ENCODE results near the gene LIPT2.

LIPT2 gene

DNA sequence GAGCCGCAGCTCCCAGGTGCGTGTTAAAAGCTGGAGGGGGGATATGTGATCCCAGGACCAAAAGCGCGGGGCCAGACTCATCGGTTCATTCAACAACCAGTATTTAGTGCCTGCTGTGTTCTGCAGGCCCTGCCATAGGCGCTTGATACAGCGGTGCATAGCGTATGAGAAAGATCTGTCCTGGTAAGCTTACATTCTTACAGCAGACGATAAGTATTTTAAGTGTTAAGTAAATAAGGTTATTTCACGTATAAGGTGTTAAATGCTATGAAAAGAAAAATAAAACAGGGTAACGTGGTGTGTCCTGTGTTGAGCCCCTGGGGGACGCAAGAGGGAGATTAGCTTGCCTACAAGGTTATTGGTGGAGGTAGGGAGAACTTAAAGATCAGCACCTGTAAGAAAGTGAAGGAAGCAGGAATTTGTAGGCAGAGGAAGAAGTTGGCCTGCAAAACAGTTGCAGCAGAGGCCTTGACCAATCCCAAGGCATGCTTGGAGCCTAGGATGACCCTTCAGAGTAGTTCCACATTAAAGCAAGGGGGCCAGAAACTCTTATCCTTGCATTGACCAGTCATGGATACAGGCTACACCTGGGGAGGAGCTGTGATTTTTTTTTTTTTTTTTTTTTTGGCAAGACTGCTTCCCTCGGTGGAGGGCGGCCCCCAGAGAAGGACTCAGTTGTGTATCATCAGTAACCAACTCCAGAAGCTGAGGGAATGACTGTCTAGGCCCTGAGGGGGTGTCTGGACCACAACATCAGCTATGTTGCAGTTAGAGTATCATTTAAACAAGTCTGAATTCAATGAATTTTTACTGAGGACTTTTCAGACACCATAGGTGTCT, 487 bp upstream of the LIPT2 start:
- DNase-seq = no peak

DNA sequence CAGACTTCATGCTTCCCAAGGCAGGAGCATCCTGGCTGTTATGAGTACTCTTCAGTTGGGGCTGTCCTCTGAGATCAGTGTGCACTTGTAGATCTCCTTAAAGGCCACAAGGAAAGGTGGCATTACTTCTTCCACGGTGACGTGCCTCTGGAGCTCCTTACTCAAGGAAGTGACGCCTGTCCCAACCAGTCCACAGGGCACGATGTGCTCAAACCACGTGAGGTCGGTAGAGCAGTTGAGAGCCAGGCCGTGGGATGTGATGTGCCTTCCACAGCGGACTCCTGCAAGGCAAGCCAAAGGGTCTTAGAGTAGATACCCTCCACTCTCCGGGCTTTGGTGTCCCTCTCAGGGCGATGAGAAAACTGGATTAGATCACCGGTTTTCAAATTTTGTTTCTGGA, 1.4 kb downstream of the LIPT2 start:
- no peak for DNase-seq

DNA sequence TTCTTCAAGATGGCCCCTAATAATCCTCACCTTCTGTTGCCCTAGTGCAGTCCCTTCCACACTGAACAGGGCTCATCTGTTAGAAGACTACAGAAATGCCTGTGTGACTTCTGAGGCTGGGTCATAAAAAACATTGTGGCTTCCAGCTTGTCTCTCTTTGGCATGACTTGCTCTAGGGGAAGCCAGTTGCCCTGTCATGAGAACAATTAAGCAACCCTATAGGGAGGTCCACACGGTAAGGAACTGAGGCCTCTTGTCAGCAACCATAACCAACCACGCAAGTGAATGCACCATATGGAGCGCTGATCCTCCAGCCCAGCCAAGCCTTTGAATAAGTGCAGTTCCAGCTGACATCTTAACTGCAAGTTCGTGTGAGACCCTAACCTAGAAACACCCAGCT, 2.6 kb downstream of the LIPT2 start:
- DNase-seq = no peak

DNA sequence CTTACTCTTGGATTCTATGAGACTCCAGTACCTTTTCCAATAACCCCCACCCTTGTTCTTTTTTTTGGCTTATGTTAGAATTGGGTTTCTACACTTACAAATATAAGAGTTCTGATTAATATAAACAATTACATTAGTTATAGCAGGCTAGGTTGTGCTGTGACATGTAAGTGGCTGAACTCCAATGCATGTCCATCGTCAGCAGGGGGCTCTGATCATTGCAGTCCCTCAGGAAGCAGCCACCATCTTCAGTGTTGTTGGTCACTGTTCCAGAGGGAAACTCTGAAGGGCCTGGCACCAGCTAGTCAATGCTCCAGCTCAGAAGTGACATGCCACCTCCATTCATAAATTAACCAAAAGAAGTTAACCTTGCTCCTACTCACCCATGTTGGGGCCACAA, 5.6 kb downstream of the LIPT2 start:
- no peak for DNase-seq

DNA sequence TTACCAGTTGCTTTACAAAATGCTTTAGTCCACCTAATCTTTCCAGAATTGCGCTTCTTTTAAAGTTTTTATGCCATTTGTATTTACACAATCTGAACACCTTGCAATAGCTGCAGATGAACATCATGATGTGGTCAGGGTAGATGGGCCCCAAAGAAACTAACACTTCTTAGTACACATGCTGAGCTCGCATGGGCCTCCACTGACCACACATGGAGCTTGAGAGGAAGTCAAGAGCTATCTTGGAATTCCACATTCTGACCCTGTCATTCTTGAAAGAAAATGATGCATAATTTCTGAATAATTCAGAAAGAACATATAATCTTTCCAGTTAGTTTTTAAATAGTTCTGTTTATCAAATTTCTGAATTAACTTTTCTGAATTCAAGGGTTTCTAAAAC, 7.7 kb downstream of the LIPT2 start:
- DNase-seq = no peak

DNA sequence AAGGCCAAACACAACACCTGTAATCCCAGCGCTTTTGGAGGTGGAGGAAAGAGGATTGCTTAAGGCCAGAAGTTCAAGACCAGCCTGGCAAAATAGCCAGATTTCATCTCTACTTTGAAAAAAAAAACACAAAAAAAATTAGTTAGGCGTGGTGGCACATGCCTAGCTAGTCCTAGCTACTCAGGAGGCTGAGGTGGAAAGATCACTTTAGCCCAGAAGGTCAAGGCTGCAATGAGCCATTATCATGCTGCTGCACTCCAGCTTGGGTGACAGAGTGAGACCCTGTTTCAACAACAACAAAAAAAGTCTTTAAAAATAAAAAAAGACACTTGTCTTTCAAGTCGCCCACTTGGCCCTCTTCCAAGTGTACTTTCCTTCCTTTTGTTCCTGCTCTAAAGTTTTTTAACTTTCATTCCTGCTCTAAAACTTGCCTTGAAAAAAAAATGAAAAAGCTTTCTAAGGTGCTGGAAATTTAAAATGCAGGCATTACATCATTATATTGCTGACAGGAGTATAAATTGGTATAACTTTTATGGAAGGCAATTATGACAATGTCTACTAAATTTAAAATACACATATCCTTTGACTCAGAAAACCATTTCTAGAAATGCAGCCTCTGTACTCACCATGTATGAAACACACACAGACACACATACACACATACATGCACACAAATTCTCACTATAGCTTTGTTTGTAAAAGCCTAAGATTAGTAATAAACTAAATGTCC, 12.7 kb downstream of the LIPT2 start:
- no peak for DNase-seq

DNA sequence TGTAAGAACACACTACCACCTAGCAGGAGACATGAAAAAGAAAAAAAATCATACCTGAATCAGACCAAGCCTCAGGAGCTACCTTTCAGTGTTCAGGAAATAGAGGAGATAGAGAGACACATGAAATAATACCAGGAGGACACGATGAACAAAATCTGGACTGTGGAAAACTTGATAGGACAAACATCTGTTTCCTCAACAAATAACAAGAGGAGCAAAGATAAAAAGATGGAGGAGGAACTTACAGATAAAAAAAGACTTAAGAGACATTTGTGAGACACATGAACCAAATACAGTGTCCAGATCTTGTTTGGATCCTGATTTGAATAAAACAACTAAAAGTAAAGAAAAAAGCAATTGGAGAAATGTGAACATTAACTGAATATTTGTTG, 13.8 kb downstream of the LIPT2 start:
- DNase-seq = no peak

DNA sequence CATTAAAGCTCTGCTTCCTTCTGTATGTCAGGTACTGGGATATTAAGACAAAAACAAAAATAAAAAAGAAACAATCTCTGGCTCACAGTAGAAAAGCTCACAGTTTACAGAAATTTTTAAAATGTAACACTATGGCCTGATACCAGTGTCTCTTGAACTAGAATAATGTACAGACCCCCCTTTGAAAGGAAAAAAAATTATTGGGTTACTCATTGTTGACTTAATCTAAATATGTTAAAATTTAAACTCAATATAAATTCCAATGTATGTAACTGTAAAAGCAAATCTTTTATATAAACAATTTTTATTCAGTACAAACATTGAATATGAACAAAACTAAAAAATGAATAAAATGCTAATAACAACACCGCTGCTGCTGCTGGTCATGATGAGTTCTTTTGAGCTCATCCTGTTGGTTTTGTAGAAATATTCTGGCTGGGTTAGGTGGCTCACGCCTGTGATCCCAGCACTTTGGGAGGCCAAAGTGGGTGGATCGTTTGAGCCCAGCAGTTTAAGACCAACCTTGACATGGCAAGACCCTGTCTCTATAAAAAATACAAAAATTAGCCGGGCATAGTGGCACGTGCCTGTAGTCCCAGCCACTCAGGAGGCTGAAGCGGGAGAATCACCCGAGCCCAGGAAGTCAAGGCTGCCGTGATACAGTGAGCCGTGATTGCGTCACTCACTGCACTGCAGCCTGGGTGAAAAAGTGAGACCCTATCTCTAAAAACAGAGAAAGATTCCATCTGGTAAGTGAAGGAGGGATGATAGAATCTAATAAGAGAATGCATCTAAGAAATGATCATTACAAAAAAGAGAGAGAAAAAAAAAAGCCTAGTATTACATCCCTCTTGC, 14.4 kb downstream of the LIPT2 start:
- DNase-seq = no peak

DNA sequence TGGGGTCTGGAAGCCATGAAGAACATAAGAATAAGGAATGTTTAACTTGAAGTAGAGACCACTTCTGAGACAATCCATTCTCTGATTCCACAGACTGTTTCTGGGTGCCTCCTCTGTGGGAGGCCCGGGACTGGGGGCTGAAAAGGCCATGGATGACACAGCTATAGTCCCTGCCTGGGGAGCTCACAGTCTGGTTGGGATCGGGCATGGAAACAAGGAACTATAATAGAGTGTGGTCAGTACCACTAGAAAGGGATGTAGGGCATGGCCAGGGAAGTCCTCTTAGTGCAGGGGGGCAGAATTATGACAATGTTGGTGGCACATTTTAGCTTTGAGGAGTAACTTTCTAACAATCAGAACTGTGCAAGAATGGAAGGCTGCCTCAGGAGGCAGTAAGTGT, 17.0 kb downstream of the LIPT2 start:
- no peak for DNase-seq

DNA sequence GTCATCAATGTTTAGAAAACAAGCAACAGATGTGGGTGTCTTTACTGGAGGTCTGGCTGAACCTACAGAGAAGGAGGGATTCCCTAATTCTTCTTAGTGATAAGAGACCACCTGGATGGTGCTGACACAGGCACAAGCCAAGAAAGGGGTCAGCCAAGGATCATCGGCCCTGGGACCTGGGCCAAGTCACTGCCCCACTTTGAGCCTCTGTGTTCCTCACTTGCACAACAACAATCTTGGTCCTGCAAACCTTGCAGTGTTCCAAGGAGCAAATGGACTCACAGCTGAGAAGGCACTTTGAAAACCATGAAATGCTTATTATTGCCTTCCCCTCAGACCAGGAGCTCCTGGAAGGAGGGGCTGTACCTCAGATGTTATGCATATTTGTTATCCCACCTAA, 19.2 kb downstream of the LIPT2 start:
- DNase-seq = no peak

DNA sequence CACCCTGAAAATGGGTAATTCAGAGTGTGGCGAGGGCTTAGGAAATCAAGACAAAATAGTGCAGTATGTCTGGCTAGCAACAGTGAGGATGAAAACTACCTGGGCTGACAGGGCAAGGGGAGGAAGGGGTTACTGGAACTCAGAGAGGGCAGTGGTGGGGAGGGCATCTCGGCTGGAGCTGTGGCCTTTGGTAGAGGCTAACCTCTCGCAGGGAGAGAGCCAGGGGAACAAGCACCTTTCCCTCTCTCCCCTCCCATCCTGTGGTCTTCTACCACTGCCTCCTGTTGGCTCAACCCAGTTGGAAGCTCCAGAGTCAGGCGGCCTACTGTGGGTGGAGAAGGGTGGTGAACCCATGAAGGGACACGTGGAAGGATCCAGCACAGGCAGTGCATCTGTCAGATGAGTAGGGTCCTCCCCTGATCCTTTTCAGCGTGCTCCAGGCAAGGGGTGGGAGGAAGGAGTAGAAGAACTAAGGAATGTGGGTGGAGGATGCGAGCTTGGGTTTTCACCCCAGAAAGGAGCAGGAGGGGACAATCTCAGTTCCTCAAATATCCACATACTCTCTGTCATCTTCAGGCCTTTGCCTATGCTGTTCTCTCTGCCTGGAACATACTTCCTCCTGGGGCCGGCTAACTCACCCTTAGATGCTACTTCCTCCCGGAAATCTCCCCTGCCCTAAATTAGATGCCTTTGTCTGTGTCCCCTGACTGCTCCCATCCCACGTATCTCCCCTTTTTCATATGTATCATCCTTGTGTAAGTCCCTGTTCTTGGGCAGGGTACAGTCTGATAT, 19.9 kb downstream of the LIPT2 start:
- no peak for DNase-seq

DNA sequence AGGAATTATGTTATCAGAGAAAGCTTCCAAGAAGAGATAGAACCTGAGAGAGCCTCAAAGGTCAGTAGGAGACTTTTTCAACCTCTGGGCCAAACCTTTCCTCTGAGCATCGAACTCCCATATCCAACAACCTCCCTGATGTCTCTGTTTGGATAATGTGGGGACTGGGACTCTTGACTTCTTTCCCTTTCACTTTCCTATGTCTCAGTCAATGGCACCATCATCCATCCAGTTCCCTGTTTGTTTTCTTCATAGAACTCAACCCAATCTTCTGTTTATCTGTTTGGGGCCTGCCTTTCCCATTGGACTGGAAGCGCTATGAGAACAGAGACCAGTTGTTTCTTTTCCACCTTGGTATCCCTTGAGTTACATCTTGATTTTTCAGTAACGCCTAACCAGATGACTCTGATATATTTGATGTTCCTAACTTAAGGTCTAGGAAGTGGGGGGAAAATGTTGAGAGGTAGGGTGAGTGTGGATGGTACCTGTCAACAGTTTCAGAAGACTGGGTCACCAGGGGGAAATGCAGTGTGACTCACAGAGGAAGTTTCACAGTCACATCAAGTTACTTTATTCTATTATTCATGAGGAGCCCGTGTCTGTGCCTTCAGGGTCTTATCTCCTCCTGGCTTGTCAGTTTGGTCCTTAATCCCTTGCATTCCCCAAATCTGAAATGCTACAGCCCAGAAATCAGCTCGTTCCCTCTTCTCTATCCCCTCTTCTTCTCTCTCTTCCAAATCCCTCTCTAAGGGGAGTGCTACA, 21.7 kb downstream of the LIPT2 start:
- no peak for DNase-seq

DNA sequence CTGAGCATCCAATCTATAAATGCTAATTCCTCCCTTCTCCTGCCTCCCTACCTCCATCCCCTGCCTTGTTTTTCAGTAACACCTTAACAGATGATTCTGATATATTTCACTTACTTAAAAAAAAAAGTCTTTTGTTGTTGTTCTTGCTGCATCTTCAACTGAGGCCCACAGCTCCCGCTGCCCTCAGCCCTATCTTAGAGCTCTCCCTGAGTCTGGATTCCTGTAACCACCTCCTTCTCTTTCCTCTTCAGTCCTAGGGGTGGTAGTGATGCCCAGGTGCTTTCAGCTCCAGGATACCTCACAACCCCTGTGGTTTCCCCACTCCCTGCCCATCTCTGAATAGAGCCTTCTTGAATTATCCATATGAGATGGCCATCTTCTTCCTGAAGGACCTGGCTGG, 22.5 kb downstream of the LIPT2 start:
- DNase-seq = no peak

DNA sequence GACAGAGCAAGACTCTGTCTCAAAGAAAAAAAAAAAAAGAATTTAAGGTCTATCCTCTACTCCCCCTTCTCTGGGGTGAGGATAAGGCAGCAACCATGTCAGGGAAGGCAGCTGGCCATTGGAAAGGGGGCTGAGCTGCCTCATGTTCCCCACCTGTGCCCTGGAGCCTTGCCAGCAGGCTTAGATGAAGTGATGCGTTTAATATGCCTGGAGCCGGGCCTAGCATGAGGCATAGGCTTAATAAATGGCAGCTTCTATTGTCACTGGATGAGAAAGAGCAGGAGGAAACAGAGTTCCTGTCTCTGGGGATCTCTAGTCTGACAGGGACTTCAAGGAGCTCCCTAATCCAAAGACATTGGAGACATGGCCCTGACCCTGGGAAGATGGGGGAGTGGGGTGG, 23.0 kb downstream of the LIPT2 start:
- DNase-seq = no peak

DNA sequence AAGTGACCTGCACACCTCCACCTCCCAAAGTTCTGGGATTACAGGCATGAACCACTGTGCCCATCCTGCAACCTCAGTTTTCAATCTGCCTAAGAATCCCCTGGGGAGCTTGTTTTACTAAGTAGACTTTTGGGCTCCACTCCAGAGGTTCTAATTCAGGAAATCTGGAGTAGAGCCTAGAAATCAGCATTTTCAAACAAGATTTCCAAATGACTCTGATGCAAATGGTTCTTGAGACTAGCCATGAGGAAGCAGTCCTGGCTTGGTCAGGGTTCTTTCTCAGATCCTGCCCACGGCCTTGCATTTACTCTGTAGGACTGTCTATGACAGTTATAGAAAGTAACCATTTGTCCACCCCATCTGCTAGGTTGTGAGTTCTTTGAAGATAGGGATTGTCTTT, 24.6 kb downstream of the LIPT2 start:
- DNase-seq = no peak

DNA sequence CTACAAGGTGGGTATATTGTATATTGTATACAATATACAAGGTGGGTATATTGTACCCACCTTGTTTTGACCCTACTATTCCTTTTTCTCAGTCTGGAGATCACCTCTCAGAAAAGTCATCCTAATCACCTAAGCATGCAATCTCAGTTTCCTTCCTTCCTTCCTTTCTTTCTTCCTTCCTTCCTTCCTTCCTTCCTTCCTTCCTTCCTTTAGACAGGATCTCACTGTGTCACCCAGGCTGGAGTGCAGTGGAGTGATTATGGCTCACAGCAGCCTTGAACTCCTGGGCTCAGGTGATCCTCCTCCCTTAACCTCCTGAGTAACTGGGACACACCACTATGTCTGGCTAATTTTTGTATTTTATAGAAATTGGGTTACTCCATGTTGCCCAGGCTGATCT, 25.0 kb downstream of the LIPT2 start:
- no peak for DNase-seq

DNA sequence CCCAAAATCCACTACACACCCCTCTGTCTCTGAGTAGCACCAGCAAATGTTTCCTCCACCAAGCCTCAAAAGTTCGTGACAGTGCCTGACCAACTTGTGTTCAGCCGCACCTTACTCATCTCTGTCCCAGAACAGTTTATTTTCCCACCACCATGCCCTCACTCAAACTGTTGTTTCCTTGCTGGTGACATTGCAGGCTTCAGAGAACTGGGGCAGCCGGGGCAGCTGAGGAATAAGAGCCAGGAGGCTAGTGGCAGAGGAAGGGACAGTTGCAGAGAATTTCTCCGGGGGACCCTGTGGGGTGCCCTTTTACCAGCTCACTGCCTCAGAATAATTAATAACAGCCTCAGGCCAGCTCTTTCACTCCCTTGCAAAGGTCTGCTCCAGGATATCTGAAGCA, 25.5 kb downstream of the LIPT2 start:
- DNase-seq = no peak

DNA sequence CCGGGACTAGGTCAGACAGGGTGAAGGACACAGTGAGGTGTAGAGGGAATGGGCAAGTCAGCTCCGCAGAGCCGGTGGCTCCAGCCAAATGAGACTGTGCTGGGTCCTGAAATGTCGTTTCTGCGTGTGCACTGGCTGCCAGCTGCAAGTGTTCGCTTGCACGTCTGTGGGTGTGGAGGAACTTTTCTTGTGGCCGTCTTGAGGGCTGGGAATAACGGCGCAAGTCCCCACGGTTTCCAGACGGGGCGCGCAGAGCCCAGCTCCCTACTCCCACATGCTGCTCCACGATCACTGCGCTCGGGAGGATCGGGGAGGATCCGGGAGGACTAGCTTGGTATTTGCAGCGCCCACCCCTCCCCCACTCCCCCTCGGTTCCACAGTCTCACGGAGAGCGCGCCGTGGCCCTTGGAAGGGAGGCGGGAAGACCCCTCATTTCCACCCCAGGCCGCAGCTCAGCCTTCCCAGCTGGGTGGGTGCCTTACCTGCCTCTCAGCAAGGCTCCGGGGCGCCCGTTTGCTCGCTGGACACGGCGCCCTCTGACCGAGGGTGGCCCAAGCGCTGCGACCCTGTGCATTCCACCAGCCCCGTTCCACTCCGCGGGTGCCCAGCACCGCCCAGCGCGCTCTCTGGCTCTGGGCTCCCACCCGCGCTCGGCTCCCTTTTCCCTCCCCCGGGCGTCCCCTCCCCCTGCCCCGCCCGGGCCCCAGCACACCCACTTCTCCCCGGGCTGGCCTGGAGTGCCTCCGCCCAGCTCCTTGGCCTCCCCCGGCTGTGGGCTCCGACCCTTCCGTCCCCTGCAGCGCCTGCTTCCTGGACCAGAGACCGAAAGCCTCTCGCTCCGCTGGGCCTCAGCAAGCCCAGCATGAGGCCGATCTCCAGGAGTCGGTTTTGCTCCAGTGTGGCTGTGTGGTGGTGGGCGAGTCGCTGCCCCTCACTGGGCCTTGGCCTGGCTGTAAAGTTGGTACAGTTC, 26.3 kb downstream of the LIPT2 start, which contains the start of gene KCNE3:
Gene KCNE3, minus strand, starts transcription at position 634 of the 970 bp plus-strand sequence. CDS start 9,986 bp downstream, outside the sequence.
- no peak for DNase-seq

DNA sequence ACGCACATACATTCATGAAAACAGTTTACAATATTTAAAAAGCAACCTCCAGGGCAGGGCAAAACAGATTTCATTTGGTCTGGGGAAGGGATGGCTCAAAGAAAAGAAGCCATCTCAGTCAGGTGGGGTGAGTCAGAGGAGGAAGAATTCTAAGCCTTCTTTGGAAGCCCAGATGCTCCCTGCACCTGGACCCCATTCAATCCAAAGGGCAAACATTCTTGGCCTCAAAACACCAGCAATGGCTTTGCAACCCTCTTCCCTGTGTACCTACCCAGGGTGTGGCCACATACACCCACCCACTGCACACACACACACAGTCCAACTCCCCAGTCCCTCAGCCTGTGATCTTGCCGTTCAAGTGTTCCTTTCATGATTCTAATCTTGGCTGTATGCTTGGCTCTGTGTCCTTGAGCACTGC, 28.2 kb downstream of the LIPT2 start:
- DNase-seq = no peak

DNA sequence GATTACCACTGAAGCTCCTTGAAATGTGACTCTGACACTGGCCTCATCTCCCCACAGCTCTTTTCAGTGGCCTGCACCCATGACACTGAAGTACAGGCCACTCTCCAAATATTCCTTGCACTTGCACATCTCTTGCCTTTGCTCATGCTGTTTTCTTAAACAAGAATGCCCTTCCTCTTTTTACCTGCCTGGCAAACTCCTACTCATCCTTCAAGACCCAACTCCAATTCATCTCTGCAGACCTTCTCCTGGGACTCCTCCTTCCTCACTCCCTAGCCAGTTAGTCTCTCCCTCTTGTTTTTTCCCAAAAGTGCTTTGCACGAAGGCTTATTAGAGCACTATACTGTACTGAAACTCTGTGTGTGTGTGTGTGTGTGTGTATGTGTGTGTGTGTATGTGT, 28.8 kb downstream of the LIPT2 start:
- no peak for DNase-seq

DNA sequence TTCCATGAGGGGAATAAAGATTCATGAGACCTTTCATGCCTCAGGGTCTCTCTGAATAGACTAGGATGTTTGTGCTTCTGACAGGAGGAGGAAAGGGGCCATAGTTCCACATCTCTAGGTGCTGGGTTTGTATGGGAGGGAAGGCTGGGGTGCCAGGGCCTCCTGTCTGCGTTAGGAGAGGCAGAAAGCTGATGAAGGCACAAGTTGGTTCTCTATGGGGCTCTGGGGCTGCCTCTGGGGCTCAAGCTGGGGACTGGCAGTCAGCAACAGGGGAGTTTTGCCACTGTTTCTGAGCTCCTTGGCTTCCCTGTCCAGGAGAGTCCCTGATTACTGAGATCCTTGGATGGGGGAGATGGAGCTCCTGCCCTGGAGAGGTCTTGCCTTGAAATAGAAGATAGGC, 30.3 kb downstream of the LIPT2 start:
- no peak for DNase-seq

All from DMS 273 treated with DMSO at 0.1 percent for 48 hours (cell line).